Stimulated activated CD8-positive, alpha-beta memory T cell treated with anti-CD3 and anti-CD28 coated beads, Interleukin-2, amount 100 ng/mL, for 1 hour (primary cell): ENCODE measurements around the gene DNAAF5.

Experiments
- DNase-seq, 2 donors: peaks; one replicate each; pipeline ENCODE4 v3.0.0-alpha.2; 2020; ENCODE audit warnings: low read depth in 2 of 2

The DNAAF5 gene

GRCh38 chr7:815284-816216 lies 89.1 kb downstream of the DNAAF5 start:
- DNase-seq, result no peak

GRCh38 chr7:816300-816750 lies 89.8 kb downstream of the DNAAF5 start:
- DNase-seq, result peak; percentile 87 to 95

GRCh38 chr7:816751-817671 lies 90.5 kb downstream of the DNAAF5 start:
- DNase-seq, result no peak

GRCh38 chr7:818031-818699 lies 91.7 kb downstream of the DNAAF5 start:
- no peak for DNase-seq

- DNase-seq, result no peak
Observed at GRCh38 chr7:820341-820740, 93.8 kb downstream of the DNAAF5 start.

GRCh38 chr7:821688-822087 lies 95.2 kb downstream of the DNAAF5 start:
- no peak for DNase-seq

GRCh38 chr7:822692-823276 lies 96.3 kb downstream of the DNAAF5 start:
- DNase-seq, result no peak

GRCh38 chr7:823649-824048 lies 97.2 kb downstream of the DNAAF5 start:
- no peak for DNase-seq

GRCh38 chr7:824081-824480 lies 97.6 kb downstream of the DNAAF5 start:
- DNase-seq, result no peak

GRCh38 chr7:824664-825063 lies 98.2 kb downstream of the DNAAF5 start:
- no peak for DNase-seq

GRCh38 chr7:825386-825785 lies 98.9 kb downstream of the DNAAF5 start:
- no peak for DNase-seq

- DNase-seq, result no peak
Observed at GRCh38 chr7:826230-826917, 99.9 kb downstream of the DNAAF5 start.

- DNase-seq, result no peak
Observed at GRCh38 chr7:828793-829561, 102.5 kb downstream of the DNAAF5 start.

- DNase-seq, result no peak
Observed at GRCh38 chr7:830069-830468, 103.6 kb downstream of the DNAAF5 start.

GRCh38 chr7:831596-832166 lies 105.2 kb downstream of the DNAAF5 start:
- no peak for DNase-seq

- DNase-seq, result peak in 1 of 2 donors; percentile 48
Observed at GRCh38 chr7:832167-832967, 105.9 kb downstream of the DNAAF5 start, which contains the start of gene SUN1. Gene SUN1, plus strand, starts transcription at chr7:832476. Its CDS starts 49 bp downstream, at chr7:832525.

- DNase-seq, result no peak
Observed at GRCh38 chr7:832968-833424, 106.5 kb downstream of the DNAAF5 start.

- DNase-seq, result no peak
Observed at GRCh38 chr7:833601-834258, 107.2 kb downstream of the DNAAF5 start.
